ENCODE results near the gene L1CAM.

- TF ChIP-seq CTCF (IDR thresholded peaks at IDR 0.05) = no peak
- TF ChIP-seq POLR2A (IDR thresholded peaks at IDR 0.05) = no peak
Observed at GRCh38 chrX:153845195-153845594, 40.8 kb downstream of the L1CAM start.
